ENCODE results near the gene NKRF. TPM values are rescaled to one million over a fixed set of nuclear protein-coding genes. Genes with fewer than 3 reads are reported as not detected.
"Not testable (repeated sequence)": the region's sequence is repeated elsewhere in the genome, so short reads cannot be mapped to it uniquely, and the experiment has no call there.

NKRF gene
- total RNA-seq (10 to 100 TPM; 14.4 to 14.6 TPM), polyA plus RNA-seq (1 to 10 TPM; 4.8 to 8.5 (median 6.8) TPM), total RNA-seq (36.0 to 61.7 (median 58.7) reads per million in 6 experiments)

GRCh38 chrX:119606280-119607017 is at the start of gene NKRF:
NKRF (minus strand) TSS chrX:119606424.
- Mint-ChIP-seq H3K27me3 (no peaks in the 10 kb centered on the region), H3K36me3 (peaks cover 0 to 13% (median 0%) of the 10 kb centered on the region in 3 donors), H3K27ac (peak within 1 kb of the TSS; percentile 94 to 99 (median 98)), H3K4me3 (peak within 1 kb of the TSS; percentile 87 to 98 (median 94)), H3K9me3 (no peaks in the 10 kb centered on the region), H3K4me1 (peaks cover 12 to 48% (median 34%) of the 10 kb centered on the region in 4 donors)
- DNase-seq = peak; percentile 83 to 96 (median 90)
- POLR2A ChIA-PET = interaction anchor here (0.7 to 3.2 kb wide), 13 partner anchors 13 to 185 kb away, joined by 3 to 29 read pairs (median 5); partner anchors contain the start of genes RPL39, STEEP1 and UBE2A
- peak; percentile 79 to 82 for ATAC-seq

GRCh38 chrX:119655125-119655524 is 48.9 kb upstream of the NKRF start:
- H3K4me1 Mint-ChIP-seq = peaks cover 18 to 37% (median 30%) of the 10 kb centered on the region in 4 donors
- no peaks in the 10 kb centered on the region for H3K9me3 Mint-ChIP-seq
- H3K27ac Mint-ChIP-seq = peak overlapping the region; percentile 39 to 94 (median 88)
- peaks cover 0 to 78% (median 9%) of the 10 kb centered on the region in 3 donors for H3K36me3 Mint-ChIP-seq
- DNase-seq (peak in 3 of 10 donors; percentile 19 to 50 (median 39)), ATAC-seq (peak in 1 of 2 donors; percentile 57)
- peak overlapping the region in 8 of 10 donors; percentile 7 to 78 (median 47) for H3K4me3 Mint-ChIP-seq
- H3K27me3 Mint-ChIP-seq = no peaks in the 10 kb centered on the region
- POLR2A ChIA-PET = interaction anchor here (1.0 to 2.1 kb wide), 3 partner anchors 27 to 38 kb away, joined by 5 to 12 read pairs (median 8); partner anchors contain the start of gene SEPTIN6

GRCh38 chrX:119654112-119654531 is 47.9 kb upstream of the NKRF start:
- Mint-ChIP-seq H3K36me3 (peaks cover 0 to 78% (median 9%) of the 10 kb centered on the region in 3 donors), H3K27ac (peak overlapping the region; percentile 55 to 94 (median 90)), H3K27me3 (no peaks in the 10 kb centered on the region), H3K9me3 (no peaks in the 10 kb centered on the region), H3K4me1 (peaks cover 16 to 32% (median 28%) of the 10 kb centered on the region in 4 donors), H3K4me3 (peak overlapping the region in 8 of 10 donors; percentile 6 to 62 (median 22))
- ATAC-seq (peak; percentile 83 to 90), DNase-seq (peak in 9 of 10 donors; percentile 22 to 69 (median 40))
- POLR2A ChIA-PET = interaction anchor here (0.7 to 2.1 kb wide), 5 partner anchors 22 to 73 kb away, joined by 3 to 12 read pairs (median 4); partner anchors contain the start of gene SEPTIN6

- peak overlapping the region in 1 of 10 donors; percentile 45 for H3K4me3 Mint-ChIP-seq
- H3K4me1 Mint-ChIP-seq = peaks cover 3 to 26% (median 15%) of the 10 kb centered on the region in 4 donors
- H3K27ac Mint-ChIP-seq = peak overlapping the region in 8 of 10 donors; percentile 25 to 85 (median 58)
- no peaks in the 10 kb centered on the region for H3K27me3 Mint-ChIP-seq
- no peaks in the 10 kb centered on the region for H3K9me3 Mint-ChIP-seq
- ATAC-seq (no peak), DNase-seq (no peak)
- H3K36me3 Mint-ChIP-seq = peaks cover 0 to 79% (median 0%) of the 10 kb centered on the region in 3 donors
- POLR2A ChIA-PET = interaction anchor here (1.2 kb wide), 1 partner anchor 44 kb away, joined by 4 read pairs; the partner anchor contains the start of gene SEPTIN6
Observed at GRCh38 chrX:119648421-119648775, 42.2 kb upstream of the NKRF start.

GRCh38 chrX:119647552-119648420 is 41.6 kb upstream of the NKRF start:
- Mint-ChIP-seq H3K27ac (peak overlapping the region; percentile 37 to 86 (median 68)), H3K4me3 (peak overlapping the region in 2 of 10 donors; percentile 33 to 45), H3K36me3 (peaks cover 0 to 79% (median 0%) of the 10 kb centered on the region in 3 donors), H3K27me3 (no peaks in the 10 kb centered on the region), H3K9me3 (no peaks in the 10 kb centered on the region), H3K4me1 (peaks cover 3 to 27% (median 17%) of the 10 kb centered on the region in 4 donors)
- DNase-seq (peak in 1 of 10 donors; percentile 4), ATAC-seq (peak; percentile 67 to 72)
- POLR2A ChIA-PET = interaction anchor here (1.0 to 1.3 kb wide), 3 partner anchors 9 to 45 kb away, joined by 4 to 5 read pairs (median 4); partner anchors contain the start of gene SEPTIN6

GRCh38 chrX:119647089-119647488 is 40.9 kb upstream of the NKRF start:
- POLR2A ChIA-PET = interaction anchor here (0.7 to 1.3 kb wide), 3 partner anchors 8 to 179 kb away, joined by 3 to 5 read pairs (median 4); partner anchors contain the start of gene SLC25A5
- Mint-ChIP-seq H3K36me3 (peaks cover 0 to 76% (median 0%) of the 10 kb centered on the region in 3 donors), H3K4me3 (peak overlapping the region in 2 of 10 donors; percentile 19 to 45), H3K4me1 (peaks cover 3 to 32% (median 19%) of the 10 kb centered on the region in 4 donors), H3K27ac (peak overlapping the region in 9 of 10 donors; percentile 62 to 92 (median 73)), H3K27me3 (no peaks in the 10 kb centered on the region), H3K9me3 (no peaks in the 10 kb centered on the region)
- no peak for DNase-seq
- ATAC-seq = no peak

GRCh38 chrX:119646515-119646914 is 40.3 kb upstream of the NKRF start:
- H3K27me3 Mint-ChIP-seq = no peaks in the 10 kb centered on the region
- peaks cover 0 to 77% (median 0%) of the 10 kb centered on the region in 3 donors for H3K36me3 Mint-ChIP-seq
- no peaks in the 10 kb centered on the region for H3K9me3 Mint-ChIP-seq
- peak overlapping the region; percentile 3 to 92 (median 69) for H3K27ac Mint-ChIP-seq
- H3K4me3 Mint-ChIP-seq = peak overlapping the region in 5 of 10 donors; percentile 19 to 45 (median 26)
- ATAC-seq (peak in 1 of 2 donors; percentile 63), DNase-seq (no peak)
- H3K4me1 Mint-ChIP-seq = peaks cover 3 to 36% (median 21%) of the 10 kb centered on the region in 4 donors
- POLR2A ChIA-PET = interaction anchor here (0.7 to 1.3 kb wide), 2 partner anchors 14 to 179 kb away, joined by 3 to 4 read pairs; partner anchors contain the start of gene SLC25A5

GRCh38 chrX:119643696-119644095 is 37.5 kb upstream of the NKRF start:
- Mint-ChIP-seq H3K36me3 (peaks cover 0 to 76% (median 0%) of the 10 kb centered on the region in 3 donors), H3K9me3 (no peaks in the 10 kb centered on the region), H3K4me3 (no peak overlapping the region), H3K27ac (peak overlapping the region in 1 of 10 donors; percentile 70), H3K27me3 (no peaks in the 10 kb centered on the region), H3K4me1 (peaks cover 4 to 32% (median 25%) of the 10 kb centered on the region in 4 donors)
- ATAC-seq (no peak), DNase-seq (no peak)
- POLR2A ChIA-PET = interaction anchor here (1.0 kb wide), 1 partner anchor 69 kb away, joined by 3 read pairs; no protein-coding TSS in a partner anchor

GRCh38 chrX:119640731-119641170 is 34.5 kb upstream of the NKRF start:
- DNase-seq = no peak
- Mint-ChIP-seq H3K27me3 (no peaks in the 10 kb centered on the region), H3K9me3 (no peaks in the 10 kb centered on the region), H3K27ac (peak overlapping the region in 9 of 10 donors; percentile 17 to 83 (median 54)), H3K4me3 (no peak overlapping the region), H3K4me1 (peaks cover 8 to 32% (median 28%) of the 10 kb centered on the region in 4 donors), H3K36me3 (peaks cover 0 to 73% (median 0%) of the 10 kb centered on the region in 3 donors)
- no peak for ATAC-seq
- POLR2A ChIA-PET = interaction anchor here (1.3 kb wide), 1 partner anchor 13 kb away, joined by 3 read pairs; no protein-coding TSS in a partner anchor

GRCh38 chrX:119638725-119639471 is 32.7 kb upstream of the NKRF start:
- Mint-ChIP-seq H3K4me1 (peaks cover 16 to 42% (median 38%) of the 10 kb centered on the region in 4 donors), H3K27me3 (no peaks in the 10 kb centered on the region), H3K4me3 (no peak overlapping the region), H3K27ac (peak overlapping the region in 8 of 10 donors; percentile 16 to 69 (median 48)), H3K9me3 (no peaks in the 10 kb centered on the region), H3K36me3 (peaks cover 0 to 83% (median 0%) of the 10 kb centered on the region in 3 donors)
- DNase-seq (no peak), ATAC-seq (peak in 1 of 2 donors; percentile 28)
- POLR2A ChIA-PET = interaction anchor here (0.7 to 1.2 kb wide), 2 partner anchors 9 to 56 kb away, joined by 4 to 5 read pairs; no protein-coding TSS in a partner anchor

- DNase-seq, H3K9me3 Mint-ChIP-seq, ATAC-seq, H3K4me3 Mint-ChIP-seq, H3K27me3 Mint-ChIP-seq: not testable (repeated sequence)
- H3K27ac Mint-ChIP-seq = peak overlapping the region in 2 of 10 donors; percentile 7 to 20
- peaks cover 16 to 42% (median 32%) of the 10 kb centered on the region in 4 donors for H3K4me1 Mint-ChIP-seq
- POLR2A ChIA-PET = interaction anchor here (1.2 kb wide), 1 partner anchor 57 kb away, joined by 4 read pairs; no protein-coding TSS in a partner anchor
- H3K36me3 Mint-ChIP-seq = peaks cover 0 to 85% (median 3%) of the 10 kb centered on the region in 3 donors
Observed at GRCh38 chrX:119637421-119637820, 31.2 kb upstream of the NKRF start.

Data from naive thymus-derived CD8-positive, alpha-beta T cell (primary cell).